HL-60 (cell line): Measurements from ENCODE around the gene WDR7.

ENCODE experiments used
- CTCF ChIP-seq: IDR thresholded peaks from one replicate; pipeline ENCODE4 v1.5.1; 2011; ENCODE audit warnings: low read length, control low read depth, inconsistent platforms; ENCODE audit not compliant: insufficient read depth
- GABPA ChIP-seq: IDR thresholded peaks from 2 replicates; pipeline ENCODE4 v1.6.1; 2012; ENCODE audit warnings: low read depth

- TF ChIP-seq CTCF, result no peak
- TF ChIP-seq GABPA, result no peak
Measured at GRCh38 chr18:56861244-56861643, 210.1 kb downstream of the WDR7 start.
